Nephron (organoid): Measurements from ENCODE around the gene AK9.

Experiments used
- H3K27ac Mint-ChIP-seq, 3 experiments: 2 replicates each; pipeline ENCODE4 v1.8.0; 2020; ENCODE audit warnings: mixed read lengths in 3 of 3, mild to moderate bottlenecking in 2 of 3, moderate library complexity in 1 of 3
- H3K27me3 Mint-ChIP-seq: 2 replicates; pipeline ENCODE4 v1.8.0; 2021; ENCODE audit warnings: low read depth, mild to moderate bottlenecking, moderate library complexity, mixed read lengths
- H3K36me3 Mint-ChIP-seq: 2 replicates; pipeline ENCODE4 v1.8.0; 2020; ENCODE audit warnings: low read depth, mixed read lengths
- H3K4me1 Mint-ChIP-seq: 2 replicates; pipeline ENCODE4 v1.8.0; 2020; ENCODE audit warnings: mixed read lengths
- H3K4me3 Mint-ChIP-seq, 3 experiments: 2 replicates each; pipeline ENCODE4 v1.8.0; 2020; ENCODE audit warnings: mild to moderate bottlenecking in 3 of 3, mixed read lengths in 3 of 3, moderate library complexity in 2 of 3
- H3K9me3 Mint-ChIP-seq: 2 replicates; pipeline ENCODE4 v1.8.0; 2020; ENCODE audit warnings: mixed read lengths
- TF ChIP-seq, protein P1 (sequence below), 3 experiments: fragments of 200-600 bp; sonication (generic); IDR thresholded peaks; one replicate each; pipeline ENCODE4 v1.5.0; 2021; ENCODE audit warnings: antibody characterized with exemption in 3 of 3; ENCODE audit not compliant: unreplicated experiment in 3 of 3

The AK9 gene

GRCh38 chr6:109611502-109611901, 79.5 kb downstream of the AK9 start:
- Mint-ChIP-seq H3K27ac (peak overlapping the region in 1 of 3 experiments; percentile 42), H3K4me3 (no peak overlapping the region), H3K27me3 (no peaks in the 10 kb centered on the region), H3K9me3 (peaks cover 2% of the 10 kb centered on the region), H3K4me1 (peaks cover 6% of the 10 kb centered on the region), H3K36me3 (peaks cover 5% of the 10 kb centered on the region)
- TF ChIP-seq, protein P1, sequence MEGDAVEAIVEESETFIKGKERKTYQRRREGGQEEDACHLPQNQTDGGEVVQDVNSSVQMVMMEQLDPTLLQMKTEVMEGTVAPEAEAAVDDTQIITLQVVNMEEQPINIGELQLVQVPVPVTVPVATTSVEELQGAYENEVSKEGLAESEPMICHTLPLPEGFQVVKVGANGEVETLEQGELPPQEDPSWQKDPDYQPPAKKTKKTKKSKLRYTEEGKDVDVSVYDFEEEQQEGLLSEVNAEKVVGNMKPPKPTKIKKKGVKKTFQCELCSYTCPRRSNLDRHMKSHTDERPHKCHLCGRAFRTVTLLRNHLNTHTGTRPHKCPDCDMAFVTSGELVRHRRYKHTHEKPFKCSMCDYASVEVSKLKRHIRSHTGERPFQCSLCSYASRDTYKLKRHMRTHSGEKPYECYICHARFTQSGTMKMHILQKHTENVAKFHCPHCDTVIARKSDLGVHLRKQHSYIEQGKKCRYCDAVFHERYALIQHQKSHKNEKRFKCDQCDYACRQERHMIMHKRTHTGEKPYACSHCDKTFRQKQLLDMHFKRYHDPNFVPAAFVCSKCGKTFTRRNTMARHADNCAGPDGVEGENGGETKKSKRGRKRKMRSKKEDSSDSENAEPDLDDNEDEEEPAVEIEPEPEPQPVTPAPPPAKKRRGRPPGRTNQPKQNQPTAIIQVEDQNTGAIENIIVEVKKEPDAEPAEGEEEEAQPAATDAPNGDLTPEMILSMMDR (IDR thresholded peaks at IDR 0.05; ENCODE audit: unreplicated experiment in 3 of 3), result no peak

DNA sequence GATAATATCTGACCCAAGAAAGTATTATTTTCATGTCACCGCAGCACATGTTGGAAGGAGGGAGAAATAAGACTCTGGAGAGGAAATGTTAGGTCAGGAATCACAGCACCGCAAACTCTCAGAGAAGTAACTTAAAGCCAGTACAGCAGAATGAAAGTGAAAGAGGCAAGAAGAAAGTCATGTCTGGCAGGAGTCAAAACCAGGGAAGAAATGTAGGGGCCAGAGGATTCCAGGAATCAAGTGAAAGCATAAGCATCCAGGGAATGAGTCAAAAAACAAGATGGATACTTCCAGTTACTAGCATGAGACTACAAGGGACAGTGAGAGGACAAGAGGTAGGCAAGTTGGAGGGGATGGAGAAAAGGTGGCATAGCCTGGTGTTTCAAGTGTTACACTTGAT, 80.4 kb downstream of the AK9 start:
- H3K9me3 Mint-ChIP-seq, result peaks cover 2% of the 10 kb centered on the region
- H3K4me3 Mint-ChIP-seq, result peak overlapping the region in 1 of 3 experiments; percentile 13
- TF ChIP-seq, protein P1 (IDR thresholded peaks at IDR 0.05; ENCODE audit: unreplicated experiment in 3 of 3), result no peak
- H3K27ac Mint-ChIP-seq, result peak overlapping the region in 2 of 3 experiments; percentile 41 to 70
- H3K36me3 Mint-ChIP-seq, result peaks cover 5% of the 10 kb centered on the region
- H3K4me1 Mint-ChIP-seq, result peaks cover 6% of the 10 kb centered on the region
- no peaks in the 10 kb centered on the region for H3K27me3 Mint-ChIP-seq

DNA sequence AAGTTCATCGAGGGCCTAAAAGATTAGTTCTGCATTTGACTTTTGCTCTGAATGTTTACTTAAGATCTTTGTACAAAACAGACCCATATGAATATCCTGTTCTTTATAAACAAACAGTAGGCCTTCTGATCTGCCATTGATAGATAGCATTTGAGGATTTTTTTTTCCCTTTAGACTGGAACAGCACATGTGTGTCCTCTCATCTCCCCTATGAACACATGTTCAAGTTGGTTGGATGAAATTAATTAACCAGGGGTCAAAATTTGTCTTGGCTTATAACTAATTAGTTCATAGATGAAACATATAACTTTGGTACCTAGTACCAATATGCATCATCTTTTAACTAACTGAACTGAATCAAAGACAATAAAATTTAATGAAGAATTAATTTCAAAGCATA, 81.3 kb downstream of the AK9 start:
- Mint-ChIP-seq H3K4me1 (peaks cover 6% of the 10 kb centered on the region), H3K27ac (no peak overlapping the region)

DNA sequence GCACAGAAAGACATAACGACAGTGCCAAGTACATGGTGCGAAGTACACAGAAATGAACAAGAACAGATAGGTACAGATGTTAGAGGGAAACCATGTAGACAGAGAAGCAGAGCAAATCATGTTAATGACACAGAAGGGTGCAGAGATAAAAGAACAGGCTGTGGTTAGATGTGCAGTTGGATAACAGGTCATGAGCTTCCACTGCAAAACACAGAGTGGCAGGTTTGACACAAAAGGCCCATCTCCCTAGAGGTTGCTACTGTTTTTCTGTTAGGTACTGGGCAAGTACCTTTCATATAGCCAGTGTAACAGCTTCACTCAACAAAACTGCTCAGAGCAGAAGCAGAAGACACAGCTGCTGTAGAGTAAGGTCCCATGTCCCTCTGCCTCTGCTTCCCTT, 84.6 kb downstream of the AK9 start:
- peaks cover 5% of the 10 kb centered on the region for H3K36me3 Mint-ChIP-seq
- H3K4me3 Mint-ChIP-seq, result no peak overlapping the region
- no peaks in the 10 kb centered on the region for H3K27me3 Mint-ChIP-seq
- TF ChIP-seq, protein P1 (IDR thresholded peaks at IDR 0.05; ENCODE audit: unreplicated experiment in 3 of 3), result no peak
- H3K27ac Mint-ChIP-seq, result no peak overlapping the region
- peaks cover 15% of the 10 kb centered on the region for H3K9me3 Mint-ChIP-seq
- peaks cover 6% of the 10 kb centered on the region for H3K4me1 Mint-ChIP-seq

More for the DNA sequence above, 81.3 kb downstream of the AK9 start:
- H3K4me3 Mint-ChIP-seq, result no peak overlapping the region
- TF ChIP-seq, protein P1 (IDR thresholded peaks at IDR 0.05; ENCODE audit: unreplicated experiment in 3 of 3), result no peak
- peaks cover 5% of the 10 kb centered on the region for H3K36me3 Mint-ChIP-seq
- no peaks in the 10 kb centered on the region for H3K27me3 Mint-ChIP-seq
- H3K9me3 Mint-ChIP-seq, result peaks cover 2% of the 10 kb centered on the region

GRCh38 chr6:109595998-109596397, 95.0 kb downstream of the AK9 start:
- no peak overlapping the region for H3K27ac Mint-ChIP-seq
- H3K4me1 Mint-ChIP-seq, result no peaks in the 10 kb centered on the region
- no peaks in the 10 kb centered on the region for H3K27me3 Mint-ChIP-seq
- peaks cover 5% of the 10 kb centered on the region for H3K36me3 Mint-ChIP-seq
- no peak overlapping the region for H3K4me3 Mint-ChIP-seq
- H3K9me3 Mint-ChIP-seq, result peaks cover 40% of the 10 kb centered on the region
- TF ChIP-seq, protein P1 (IDR thresholded peaks at IDR 0.05; ENCODE audit: unreplicated experiment in 3 of 3), result peak; percentile 6 to 39 (median 19)

GRCh38 chr6:109580519-109580918, 110.5 kb downstream of the AK9 start:
- Mint-ChIP-seq H3K27ac (no peak overlapping the region), H3K4me3 (no peak overlapping the region), H3K27me3 (no peaks in the 10 kb centered on the region), H3K36me3 (peaks cover 4% of the 10 kb centered on the region), H3K9me3 (peaks cover 11% of the 10 kb centered on the region), H3K4me1 (no peaks in the 10 kb centered on the region)
- TF ChIP-seq, protein P1 (IDR thresholded peaks at IDR 0.05; ENCODE audit: unreplicated experiment in 3 of 3), result no peak
